WERI-Rb-1 (cell line): ENCODE results near the gene STK10.

Experiments
- DNase-seq: peaks from one replicate; pipeline ENCODE4 v3.0.0-alpha.2; 2020
- H3K27ac ChIP-seq: fragments of 250-450 bp; sonication (Bioruptor Pico); 2 replicates; pipeline ENCODE4 v1.5.1; 2020; ENCODE audit warnings: mild to moderate bottlenecking, moderate library complexity
- H3K27me3 ChIP-seq: fragments of 250-450 bp; sonication (Bioruptor Pico); 2 replicates; pipeline ENCODE4 v1.5.1; 2021; ENCODE audit warnings: mild to moderate bottlenecking, low read depth, moderate library complexity; ENCODE audit not compliant: insufficient read depth, severe bottlenecking
- H3K36me3 ChIP-seq: fragments of 250-450 bp; sonication (Bioruptor Pico); 2 replicates; pipeline ENCODE4 v1.5.1; 2020; ENCODE audit warnings: mild to moderate bottlenecking, moderate library complexity
- H3K4me3 ChIP-seq: 2 replicates; pipeline ENCODE4 v1.5.1; 2011; ENCODE audit warnings: low read depth, mild to moderate bottlenecking, control low read depth, low read length
- H3K9me3 ChIP-seq: fragments of 250-450 bp; sonication (Bioruptor Pico); 2 replicates; pipeline ENCODE4 v1.5.1; 2021; ENCODE audit warnings: mild to moderate bottlenecking, moderate library complexity; ENCODE audit not compliant: severe bottlenecking
- TF ChIP-seq, protein P1 (sequence below): IDR thresholded peaks from 2 replicates; pipeline ENCODE4 v1.5.1; 2011; ENCODE audit warnings: low read depth, mild to moderate bottlenecking, control low read depth, inconsistent platforms, low read length

STK10 gene

GRCh38 chr5:172048539-172049101 is 139.4 kb downstream of the STK10 start:
- TF ChIP-seq, protein P1, sequence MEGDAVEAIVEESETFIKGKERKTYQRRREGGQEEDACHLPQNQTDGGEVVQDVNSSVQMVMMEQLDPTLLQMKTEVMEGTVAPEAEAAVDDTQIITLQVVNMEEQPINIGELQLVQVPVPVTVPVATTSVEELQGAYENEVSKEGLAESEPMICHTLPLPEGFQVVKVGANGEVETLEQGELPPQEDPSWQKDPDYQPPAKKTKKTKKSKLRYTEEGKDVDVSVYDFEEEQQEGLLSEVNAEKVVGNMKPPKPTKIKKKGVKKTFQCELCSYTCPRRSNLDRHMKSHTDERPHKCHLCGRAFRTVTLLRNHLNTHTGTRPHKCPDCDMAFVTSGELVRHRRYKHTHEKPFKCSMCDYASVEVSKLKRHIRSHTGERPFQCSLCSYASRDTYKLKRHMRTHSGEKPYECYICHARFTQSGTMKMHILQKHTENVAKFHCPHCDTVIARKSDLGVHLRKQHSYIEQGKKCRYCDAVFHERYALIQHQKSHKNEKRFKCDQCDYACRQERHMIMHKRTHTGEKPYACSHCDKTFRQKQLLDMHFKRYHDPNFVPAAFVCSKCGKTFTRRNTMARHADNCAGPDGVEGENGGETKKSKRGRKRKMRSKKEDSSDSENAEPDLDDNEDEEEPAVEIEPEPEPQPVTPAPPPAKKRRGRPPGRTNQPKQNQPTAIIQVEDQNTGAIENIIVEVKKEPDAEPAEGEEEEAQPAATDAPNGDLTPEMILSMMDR: no peak
- H3K36me3 ChIP-seq: no peaks in the 10 kb centered on the region
- no peak for DNase-seq

DNA sequence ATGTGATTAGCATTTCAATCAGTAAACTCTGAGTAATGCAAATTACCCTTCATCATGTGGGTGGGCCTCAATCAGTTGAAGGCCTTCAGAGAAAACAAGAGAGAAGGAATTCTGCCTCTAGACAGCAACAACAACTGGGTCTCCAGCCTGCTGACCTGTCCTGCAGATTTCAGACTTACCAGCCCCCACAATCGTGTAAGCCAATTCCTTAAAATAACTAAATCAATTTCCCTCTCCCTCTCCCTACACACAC is 139.9 kb downstream of the STK10 start:
- no peaks in the 10 kb centered on the region for H3K36me3 ChIP-seq
- DNase-seq: no peak
- TF ChIP-seq, protein P1: no peak

More at GRCh38 chr5:172048539-172049101, 139.4 kb downstream of the STK10 start:
- Histone ChIP-seq H3K4me3 (no peak overlapping the region), H3K27ac (no peak overlapping the region), H3K9me3 (no peaks in the 10 kb centered on the region), H3K27me3 (no peaks in the 10 kb centered on the region)

GRCh38 chr5:172046593-172046992 is 141.4 kb downstream of the STK10 start:
- DNase-seq: no peak
- Histone ChIP-seq H3K4me3 (no peak overlapping the region), H3K27ac (no peak overlapping the region), H3K9me3 (no peaks in the 10 kb centered on the region), H3K36me3 (no peaks in the 10 kb centered on the region), H3K27me3 (no peaks in the 10 kb centered on the region)
- TF ChIP-seq, protein P1: no peak

More for the DNA sequence above, 139.9 kb downstream of the STK10 start:
- H3K4me3 ChIP-seq: no peak overlapping the region
- H3K27me3 ChIP-seq: no peaks in the 10 kb centered on the region
- H3K27ac ChIP-seq: no peak overlapping the region
- H3K9me3 ChIP-seq: no peaks in the 10 kb centered on the region

- TF ChIP-seq, protein P1: no peak
- no peaks in the 10 kb centered on the region for H3K9me3 ChIP-seq
- H3K36me3 ChIP-seq: no peaks in the 10 kb centered on the region
- DNase-seq: no peak
- no peak overlapping the region for H3K4me3 ChIP-seq
- no peaks in the 10 kb centered on the region for H3K27me3 ChIP-seq
- H3K27ac ChIP-seq: no peak overlapping the region
Measured at GRCh38 chr5:172045315-172045632, 142.8 kb downstream of the STK10 start.

GRCh38 chr5:172044631-172045314 is 143.3 kb downstream of the STK10 start:
- Histone ChIP-seq H3K4me3 (no peak overlapping the region), H3K9me3 (no peaks in the 10 kb centered on the region), H3K27ac (no peak overlapping the region), H3K27me3 (no peaks in the 10 kb centered on the region), H3K36me3 (no peaks in the 10 kb centered on the region)
- TF ChIP-seq, protein P1: no peak
- no peak for DNase-seq

GRCh38 chr5:172043865-172044264 is 144.2 kb downstream of the STK10 start:
- Histone ChIP-seq H3K27me3 (no peaks in the 10 kb centered on the region), H3K36me3 (no peaks in the 10 kb centered on the region), H3K4me3 (no peak overlapping the region), H3K9me3 (no peaks in the 10 kb centered on the region), H3K27ac (no peak overlapping the region)
- DNase-seq: no peak
- TF ChIP-seq, protein P1: no peak
